ENCODE results near the gene FOXS1. TPM values are rescaled to one million over a fixed set of nuclear protein-coding genes. Genes with fewer than 3 reads are reported as not detected.

Gene FOXS1
- total and polyA plus RNA-seq, 2 donors from 2014 or later: 2.1 to 9.8 TPM

- peak overlapping the region in 1 of 3 donors; percentile 58 for H3K9ac ChIP-seq (ENCODE audit: low read length in 3 of 3)
- FAIRE-seq: no peak
- peak; percentile 88 to 93 (median 89) for DNase-seq
- intact Hi-C loops (cut with DNase I): no loop called here
- H3K9me3 ChIP-seq (ENCODE audit: control insufficient read depth in 2 of 3, insufficient read depth in 1 of 3, low read length in 3 of 3): no peaks in the 10 kb centered on the region
- H3K4me1 ChIP-seq (ENCODE audit: control insufficient read depth in 2 of 3, insufficient read depth in 2 of 3, low read depth in 1 of 3, low read length in 3 of 3): peaks cover 0 to 25% (median 8%) of the 10 kb centered on the region in 3 donors
- peaks cover 0 to 9% (median 0%) of the 10 kb centered on the region in 3 donors for H3K36me3 ChIP-seq (ENCODE audit: control insufficient read depth in 2 of 3, insufficient read depth in 3 of 3, low read length in 3 of 3)
- H3K27me3 ChIP-seq (ENCODE audit: control insufficient read depth, insufficient read depth, low read length): no peaks in the 10 kb centered on the region
- no peak for TF ChIP-seq CTCF (IDR thresholded peaks at IDR 0.05; ENCODE audit: borderline replicate concordance, extremely low read depth, insufficient read depth)
- no peak overlapping the region for H3K27ac ChIP-seq (ENCODE audit: low read depth in 2 of 2, low read length in 2 of 2)
- peak overlapping the region; percentile 44 to 53 (median 51) for H3K4me3 ChIP-seq (ENCODE audit: low read length in 3 of 3)
Measured at GRCh38 chr20:31861385-31862156, 16.2 kb upstream of the FOXS1 start.

GRCh38 chr20:31861135-31861384 is 15.7 kb upstream of the FOXS1 start:
- TF ChIP-seq CTCF (IDR thresholded peaks at IDR 0.05; ENCODE audit: borderline replicate concordance, extremely low read depth, insufficient read depth): no peak
- Histone ChIP-seq H3K27me3 (ENCODE audit: control insufficient read depth, insufficient read depth, low read length) (no peaks in the 10 kb centered on the region), H3K4me3 (ENCODE audit: low read length in 3 of 3) (peak overlapping the region in 2 of 3 donors; percentile 32 to 51), H3K9ac (ENCODE audit: low read length in 3 of 3) (peak overlapping the region in 1 of 3 donors; percentile 58), H3K36me3 (ENCODE audit: control insufficient read depth in 2 of 3, insufficient read depth in 3 of 3, low read length in 3 of 3) (peaks cover 0 to 9% (median 0%) of the 10 kb centered on the region in 3 donors), H3K9me3 (ENCODE audit: control insufficient read depth in 2 of 3, insufficient read depth in 1 of 3, low read length in 3 of 3) (no peaks in the 10 kb centered on the region), H3K27ac (ENCODE audit: low read depth in 2 of 2, low read length in 2 of 2) (no peak overlapping the region), H3K4me1 (ENCODE audit: control insufficient read depth in 2 of 3, insufficient read depth in 2 of 3, low read depth in 1 of 3, low read length in 3 of 3) (peaks cover 0 to 25% (median 8%) of the 10 kb centered on the region in 3 donors)
- intact Hi-C loops (cut with DNase I): no loop called here
- peak in 4 of 5 donors; percentile 75 to 89 (median 78) for DNase-seq
- no peak for FAIRE-seq

- FAIRE-seq (no peak), DNase-seq (no peak)
- peak overlapping the region in 1 of 3 donors; percentile 19 for H3K9ac ChIP-seq (ENCODE audit: low read length in 3 of 3)
Measured at GRCh38 chr20:31860390-31861134, 15.2 kb upstream of the FOXS1 start.

More at GRCh38 chr20:31860390-31861134, 15.2 kb upstream of the FOXS1 start:
- Histone ChIP-seq H3K27ac (ENCODE audit: low read depth in 2 of 2, low read length in 2 of 2) (no peak overlapping the region), H3K36me3 (ENCODE audit: control insufficient read depth in 2 of 3, insufficient read depth in 3 of 3, low read length in 3 of 3) (peaks cover 0 to 9% (median 0%) of the 10 kb centered on the region in 3 donors), H3K9me3 (ENCODE audit: control insufficient read depth in 2 of 3, insufficient read depth in 1 of 3, low read length in 3 of 3) (no peaks in the 10 kb centered on the region), H3K4me3 (ENCODE audit: low read length in 3 of 3) (peak overlapping the region; percentile 14 to 51 (median 26)), H3K4me1 (ENCODE audit: control insufficient read depth in 2 of 3, insufficient read depth in 2 of 3, low read depth in 1 of 3, low read length in 3 of 3) (peaks cover 0 to 25% (median 8%) of the 10 kb centered on the region in 3 donors), H3K27me3 (ENCODE audit: control insufficient read depth, insufficient read depth, low read length) (no peaks in the 10 kb centered on the region)
- TF ChIP-seq CTCF (IDR thresholded peaks at IDR 0.05; ENCODE audit: borderline replicate concordance, extremely low read depth, insufficient read depth): no peak
- intact Hi-C loops (cut with DNase I): no loop called here
